H1 (cell line): ENCODE data around the gene KCNK7.

Experiments
- CTCF ChIP-seq, 3 experiments: IDR thresholded peaks; 1 replicate in 2 of 3; 2 replicates in 1 of 3; pipeline versions ENCODE4 v1.5.1 to v1.6.1; 2011; ENCODE audit warnings: low read length in 3 of 3, mild to moderate bottlenecking in 3 of 3, inconsistent platforms in 2 of 3, low read depth in 1 of 3, moderate library complexity in 1 of 3; ENCODE audit not compliant: insufficient read depth in 1 of 3; ENCODE audit errors: control extremely low read depth in 1 of 3
- FOSL1 ChIP-seq: IDR thresholded peaks from 2 replicates; pipeline ENCODE4 v1.6.1; 2011; ENCODE audit warnings: mild to moderate bottlenecking, low read depth, low read length, moderate library complexity; ENCODE audit not compliant: insufficient read depth
- POLR2A ChIP-seq, 2 experiments: IDR thresholded peaks; 1 replicate in 1 of 2; 2 replicates in 1 of 2; pipeline ENCODE4 v1.6.1; 2011; ENCODE audit warnings: low read depth in 2 of 2, low read length in 2 of 2, mild to moderate bottlenecking in 2 of 2; ENCODE audit errors: control extremely low read depth in 1 of 2
- POLR2AphosphoS5 ChIP-seq: IDR thresholded peaks from 2 replicates; pipeline ENCODE4 v1.6.1; 2011; ENCODE audit warnings: low read depth, low read length
- SIN3A ChIP-seq, 2 experiments: IDR thresholded peaks in 1 of 2; conservative IDR thresholded peaks in 1 of 2; 2 replicates each; pipeline ENCODE4 v1.6.1; 2011 to 2012; ENCODE audit warnings: low read length in 2 of 2, improper control_type of control experiment in 1 of 2, low read depth in 1 of 2, mild to moderate bottlenecking in 1 of 2

- TF ChIP-seq POLR2AphosphoS5: no peak
- no peak for TF ChIP-seq POLR2A (IDR thresholded peaks at IDR 0.05; ENCODE audit: control extremely low read depth in 1 of 2, low read depth in 2 of 2, low read length in 2 of 2)
- no peak for TF ChIP-seq SIN3A (conservative IDR thresholded peaks at IDR 0.05 in 1 of 2, IDR thresholded peaks at IDR 0.05 in 1 of 2; ENCODE audit: low read depth in 1 of 2, low read length in 2 of 2)
- no peak for TF ChIP-seq FOSL1
- TF ChIP-seq CTCF (IDR thresholded peaks at IDR 0.05; ENCODE audit: control extremely low read depth in 1 of 3, insufficient read depth in 1 of 3, low read depth in 1 of 3, low read length in 3 of 3): no peak
These were observed 17.5 kb downstream of the KCNK7 start for GRCh38 chr11:65578134-65578533.
